SHP77 (cell line): ENCODE measurements around the gene LTBP4.
"Not testable (repeated sequence)": the region's sequence is repeated elsewhere in the genome, so short reads cannot be mapped to it uniquely, and the experiment has no call there.

Source experiments
- DNase-seq, 2 experiments: peaks; one replicate each; lab custom pipeline; 2025; lab: John Stamatoyannopoulos, UW

LTBP4 gene

GRCh38 chr19:40629346-40629745, 28.2 kb downstream of the LTBP4 start:
- no peak for DNase-seq

- DNase-seq: no peak
Measured at GRCh38 chr19:40630571-40631160, 29.5 kb downstream of the LTBP4 start.

GRCh38 chr19:40632311-40633036, 31.3 kb downstream of the LTBP4 start:
- no peak for DNase-seq

GRCh38 chr19:40633207-40633606, 32.0 kb downstream of the LTBP4 start:
- DNase-seq: no peak

GRCh38 chr19:40638327-40638726, 37.2 kb downstream of the LTBP4 start:
- DNase-seq: no peak

- no peak for DNase-seq
Measured at GRCh38 chr19:40639638-40639982, 38.4 kb downstream of the LTBP4 start.

GRCh38 chr19:40640744-40641143, 39.6 kb downstream of the LTBP4 start:
- DNase-seq: no peak

GRCh38 chr19:40641281-40641680, 40.1 kb downstream of the LTBP4 start:
- no peak for DNase-seq

GRCh38 chr19:40642051-40642706, 41.0 kb downstream of the LTBP4 start:
- no peak for DNase-seq

- DNase-seq: no peak
Measured at GRCh38 chr19:40642757-40643305, 41.7 kb downstream of the LTBP4 start.

- peak in 1 of 2 experiments; percentile 9 for DNase-seq
Measured at GRCh38 chr19:40646743-40647254, 45.6 kb downstream of the LTBP4 start.

GRCh38 chr19:40649903-40650675, 48.9 kb downstream of the LTBP4 start:
- DNase-seq: not testable (repeated sequence)

- no peak for DNase-seq
Measured at GRCh38 chr19:40650749-40651305, 49.7 kb downstream of the LTBP4 start.

- DNase-seq: not testable (repeated sequence)
Measured at GRCh38 chr19:40652303-40652702, 51.1 kb downstream of the LTBP4 start.

GRCh38 chr19:40655684-40656083, 54.5 kb downstream of the LTBP4 start:
- not testable (repeated sequence) for DNase-seq

GRCh38 chr19:40658031-40658430, 56.9 kb downstream of the LTBP4 start:
- no peak for DNase-seq

- DNase-seq: no peak
Measured at GRCh38 chr19:40659116-40659515, 57.9 kb downstream of the LTBP4 start.

- no peak for DNase-seq
Measured at GRCh38 chr19:40659566-40659965, 58.4 kb downstream of the LTBP4 start.

- no peak for DNase-seq
Measured at GRCh38 chr19:40661616-40662015, 60.4 kb downstream of the LTBP4 start.

GRCh38 chr19:40662925-40663694, 61.9 kb downstream of the LTBP4 start:
- peak; percentile 77 to 89 for DNase-seq
